Lower leg skin (tissue), 4 donors: ENCODE measurements around the gene CLIP4. TPM values are rescaled to one million over a fixed set of nuclear protein-coding genes. Genes with fewer than 3 reads are reported as not detected.

Source experiments
- DNase-seq, 2 donors: peaks; one replicate each; pipeline ENCODE4 v3.0.0-alpha.2; 2019; ENCODE audit warnings: low spot score in 2 of 2
- H3K4me3 ChIP-seq: fragments of 200-600 bp; sonication (generic); 2 replicates; pipeline ENCODE4 v1.5.1; 2017; ENCODE audit warnings: mild to moderate bottlenecking, low read depth; ENCODE audit not compliant: poor library complexity, severe bottlenecking
- POLR2A ChIP-seq, 2 donors: fragments of 450-650 bp; IDR thresholded peaks; one replicate each; pipeline ENCODE4 v1.6.1; 2016 to 2017; ENCODE audit warnings: antibody characterized with exemption in 2 of 2, mild to moderate bottlenecking in 1 of 2, moderate library complexity in 1 of 2
- WGBS, 2 donors: methylation state at CpG; one replicate each; pipeline ENCODE4 v1.1.5; 2018; 5-methylcytosine and 5-hydroxymethylcytosine counted together
- intact Hi-C: fragments of 100-400 bp; cut with DNase I; formaldehyde crosslinking; loops from one replicate; pipeline ENCODE4 v1.15.0; 2023; ENCODE audit warnings: low total_unique reads
- total RNA-seq, 4 donors: library from RNA; depleted of rRNA; stranded (reverse); fragments of >200 nt; gene quantifications; one replicate each; pipeline ENCODE4 v1.1.0, GENCODE V29; 2016
- TF ChIP-seq, protein P1 (sequence below), 3 donors: fragments of 450-650 bp; IDR thresholded peaks; one replicate each; pipeline ENCODE4 v1.5.1; 2016; ENCODE audit warnings: antibody characterized with exemption in 3 of 3, mild to moderate bottlenecking in 3 of 3, moderate library complexity in 2 of 3

Gene CLIP4
- total RNA-seq, 4 donors from 2014 or later, result 50.6 to 82.2 (median 58.1) TPM

DNA sequence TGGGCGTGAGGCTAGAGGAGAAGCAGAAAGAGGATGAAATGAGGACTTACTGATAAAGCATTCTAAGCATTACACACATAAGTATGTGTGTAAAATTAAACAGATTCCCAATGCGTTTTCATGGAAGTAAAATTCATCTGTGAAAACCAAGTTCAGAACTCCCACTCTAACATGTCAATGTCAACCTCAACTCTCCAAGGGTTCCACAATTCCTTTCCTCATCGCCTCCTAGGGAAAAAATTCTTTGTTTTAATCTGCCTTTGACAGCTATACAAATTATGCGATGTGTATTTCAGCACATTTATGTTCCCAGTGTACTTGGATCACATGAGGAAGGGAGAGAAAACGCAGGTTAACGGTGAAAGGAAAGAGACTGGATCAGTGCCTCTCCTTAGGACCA, 76.6 kb downstream of the CLIP4 start:
- intact Hi-C loops, result no loop called here
- 92 to 96% methylated on average over 6 of the region's 6 CpGs for WGBS, 2 donors
- TF ChIP-seq, protein P1, sequence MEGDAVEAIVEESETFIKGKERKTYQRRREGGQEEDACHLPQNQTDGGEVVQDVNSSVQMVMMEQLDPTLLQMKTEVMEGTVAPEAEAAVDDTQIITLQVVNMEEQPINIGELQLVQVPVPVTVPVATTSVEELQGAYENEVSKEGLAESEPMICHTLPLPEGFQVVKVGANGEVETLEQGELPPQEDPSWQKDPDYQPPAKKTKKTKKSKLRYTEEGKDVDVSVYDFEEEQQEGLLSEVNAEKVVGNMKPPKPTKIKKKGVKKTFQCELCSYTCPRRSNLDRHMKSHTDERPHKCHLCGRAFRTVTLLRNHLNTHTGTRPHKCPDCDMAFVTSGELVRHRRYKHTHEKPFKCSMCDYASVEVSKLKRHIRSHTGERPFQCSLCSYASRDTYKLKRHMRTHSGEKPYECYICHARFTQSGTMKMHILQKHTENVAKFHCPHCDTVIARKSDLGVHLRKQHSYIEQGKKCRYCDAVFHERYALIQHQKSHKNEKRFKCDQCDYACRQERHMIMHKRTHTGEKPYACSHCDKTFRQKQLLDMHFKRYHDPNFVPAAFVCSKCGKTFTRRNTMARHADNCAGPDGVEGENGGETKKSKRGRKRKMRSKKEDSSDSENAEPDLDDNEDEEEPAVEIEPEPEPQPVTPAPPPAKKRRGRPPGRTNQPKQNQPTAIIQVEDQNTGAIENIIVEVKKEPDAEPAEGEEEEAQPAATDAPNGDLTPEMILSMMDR (IDR thresholded peaks at IDR 0.05), result no peak
- TF ChIP-seq POLR2A (IDR thresholded peaks at IDR 0.05), result no peak
- H3K4me3 ChIP-seq, result no peak overlapping the region
- no peak for DNase-seq

- no peak overlapping the region for H3K4me3 ChIP-seq
- 76 to 81% methylated on average over 3 of the region's 3 CpGs for WGBS, 2 donors
- intact Hi-C loops, result no loop called here
- TF ChIP-seq, protein P1 (IDR thresholded peaks at IDR 0.05), result no peak
- no peak for TF ChIP-seq POLR2A (IDR thresholded peaks at IDR 0.05)
- DNase-seq, result no peak
These were observed 77.3 kb downstream of the CLIP4 start for GRCh38 chr2:29192526-29192925.

DNA sequence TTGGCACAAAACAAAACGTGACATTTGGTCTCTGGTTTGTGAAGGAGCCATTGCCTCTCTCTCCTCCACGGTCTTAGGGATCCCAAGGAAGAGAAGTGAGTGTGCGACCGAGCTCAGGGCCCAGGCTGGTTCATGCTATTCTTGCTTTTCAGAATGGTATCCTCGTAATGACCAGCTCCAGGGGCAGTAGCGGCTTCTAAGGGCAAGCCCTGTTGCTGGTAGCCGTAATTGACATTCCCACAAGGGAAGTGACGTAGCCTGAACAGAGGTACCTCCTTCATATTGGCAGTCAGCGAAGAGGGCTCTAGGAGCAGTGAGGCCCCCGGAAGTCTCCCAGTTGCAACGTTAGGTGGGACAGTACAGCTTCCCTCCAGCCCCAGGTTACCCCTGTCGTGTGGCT, 77.9 kb downstream of the CLIP4 start:
- 91 to 93% methylated on average over 12 of the region's 12 CpGs for WGBS, 2 donors
- intact Hi-C loops, result no loop called here
- DNase-seq, result no peak
- no peak for TF ChIP-seq POLR2A (IDR thresholded peaks at IDR 0.05)
- TF ChIP-seq, protein P1 (IDR thresholded peaks at IDR 0.05), result no peak
- H3K4me3 ChIP-seq, result no peak overlapping the region

- intact Hi-C loops, result no loop called here
- TF ChIP-seq, protein P1 (IDR thresholded peaks at IDR 0.05), result no peak
- no peak for TF ChIP-seq POLR2A (IDR thresholded peaks at IDR 0.05)
- no peak overlapping the region for H3K4me3 ChIP-seq
- DNase-seq, result no peak
- WGBS, 2 donors, result 77 to 82% methylated on average over 7 of the region's 7 CpGs
These were observed 78.5 kb downstream of the CLIP4 start for GRCh38 chr2:29193681-29194080.

DNA sequence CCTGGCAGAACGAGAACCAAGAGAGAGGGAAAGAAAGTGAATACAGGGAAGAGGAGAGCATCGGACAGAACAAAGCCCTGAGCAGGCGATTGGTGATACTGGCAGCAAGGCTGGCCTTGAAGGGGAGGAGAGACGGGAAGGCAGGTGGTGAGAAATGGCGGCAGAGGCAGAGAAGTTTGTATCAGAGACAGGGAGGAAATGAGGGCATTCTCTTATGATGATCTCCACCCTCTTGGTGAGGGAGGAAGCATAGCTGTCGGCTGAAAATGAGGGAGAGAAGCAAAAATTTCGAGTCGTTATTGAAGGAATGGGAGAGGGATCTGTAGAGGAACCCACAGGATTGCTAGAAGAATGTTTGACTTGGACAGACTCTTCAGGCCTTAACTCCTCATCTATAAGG, 80.6 kb downstream of the CLIP4 start:
- DNase-seq, result no peak
- TF ChIP-seq, protein P1 (IDR thresholded peaks at IDR 0.05), result no peak
- no peak for TF ChIP-seq POLR2A (IDR thresholded peaks at IDR 0.05)
- WGBS, 2 donors, result 74 to 84% methylated on average over 8 of the region's 8 CpGs
- no peak overlapping the region for H3K4me3 ChIP-seq
- intact Hi-C loops, result loop anchor here (5.0 kb wide), 1 partner anchor 238 kb away; no protein-coding TSS in a partner anchor
